Subcutaneous abdominal adipose tissue (tissue), 5 donors: ENCODE data around the gene GALNT10.
A peak's percentile ranks its signal among the peaks of the same experiment; 100 is the strongest.

Experiments
- H3K27ac ChIP-seq: one replicate; pipeline ENCODE4 v1.7.0; 2013; ENCODE audit warnings: low read depth, mild to moderate bottlenecking, inconsistent platforms, low read length, moderate library complexity
- H3K27me3 ChIP-seq, 5 donors: one replicate each; pipeline ENCODE4 v1.7.0; 2013; ENCODE audit warnings: low read length in 5 of 5, inconsistent platforms in 1 of 5; ENCODE audit not compliant: control insufficient read depth in 5 of 5, insufficient read depth in 4 of 5
- H3K36me3 ChIP-seq, 5 donors: one replicate each; pipeline ENCODE4 v1.7.0; 2013; ENCODE audit warnings: low read length in 5 of 5; ENCODE audit not compliant: control insufficient read depth in 5 of 5, insufficient read depth in 5 of 5
- H3K4me1 ChIP-seq, 5 donors: one replicate each; pipeline ENCODE4 v1.7.0; 2013; ENCODE audit warnings: low read length in 5 of 5, mild to moderate bottlenecking in 3 of 5, moderate library complexity in 1 of 5; ENCODE audit not compliant: control insufficient read depth in 5 of 5, insufficient read depth in 5 of 5
- H3K4me3 ChIP-seq, 5 donors: one replicate each; pipeline ENCODE4 v1.7.0; 2013; ENCODE audit warnings: low read length in 5 of 5, low read depth in 1 of 5
- H3K9ac ChIP-seq, 5 donors: one replicate each; pipeline ENCODE4 v1.7.0; 2013; ENCODE audit warnings: low read length in 5 of 5, mild to moderate bottlenecking in 4 of 5, moderate library complexity in 3 of 5
- H3K9me3 ChIP-seq, 5 donors: one replicate each; pipeline ENCODE4 v1.7.0; 2013; ENCODE audit warnings: low read length in 5 of 5; ENCODE audit not compliant: control insufficient read depth in 5 of 5
- donor health status: healthy.
- donor health status: healthy.
- donor health status: healthy.
- donor health status: healthy.
- donor health status: healthy.

GALNT10 gene

DNA sequence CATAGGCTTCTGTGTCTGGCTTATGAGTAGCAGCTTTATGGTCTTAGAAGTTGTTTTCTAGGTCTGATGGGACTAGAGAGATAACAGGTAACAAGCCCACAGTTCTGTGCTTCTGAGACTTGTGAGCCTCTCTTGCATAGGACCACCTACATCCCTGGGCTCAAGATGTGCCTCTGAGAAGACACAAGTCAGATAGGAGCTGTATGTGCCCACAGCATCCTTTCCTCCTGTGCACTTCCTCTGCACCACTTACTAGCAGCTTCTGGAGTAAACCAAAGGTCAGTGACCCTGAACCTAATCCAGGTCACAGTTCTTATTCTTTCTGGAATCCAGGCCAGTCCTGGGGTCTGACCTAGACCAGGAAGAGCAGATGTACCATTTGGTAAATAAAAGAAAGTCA, 40.0 kb downstream of the GALNT10 start:
- H3K27me3 ChIP-seq: no peaks in the 10 kb centered on the region
- no peak overlapping the region for H3K4me3 ChIP-seq
- no peak overlapping the region for H3K27ac ChIP-seq
- H3K9ac ChIP-seq: no peak overlapping the region
- H3K9me3 ChIP-seq: peaks cover 0 to 3% (median 0%) of the 10 kb centered on the region in 5 donors
- no peaks in the 10 kb centered on the region for H3K4me1 ChIP-seq
- H3K36me3 ChIP-seq: peaks cover 0 to 4% (median 0%) of the 10 kb centered on the region in 5 donors

DNA sequence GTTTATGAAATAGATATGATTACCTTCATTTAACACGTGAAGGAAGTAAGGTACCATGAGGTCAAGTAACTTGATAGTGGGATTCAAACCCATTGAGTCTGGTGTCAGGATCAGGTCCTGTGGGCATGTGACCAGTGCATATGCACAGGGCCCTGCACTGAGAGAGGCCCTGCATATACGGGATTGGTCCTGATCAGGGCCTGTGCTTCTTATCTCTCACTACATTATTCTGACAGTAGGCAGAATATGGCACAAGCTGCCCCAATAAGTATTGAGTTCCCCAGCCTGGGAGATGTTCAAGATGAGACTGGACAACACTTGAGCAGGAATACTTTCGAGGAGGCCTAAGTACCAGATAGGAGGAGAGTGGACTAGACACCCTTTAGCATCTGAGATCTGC, 44.0 kb downstream of the GALNT10 start:
- Histone ChIP-seq H3K36me3 (peaks cover 0 to 4% (median 0%) of the 10 kb centered on the region in 5 donors), H3K27ac (no peak overlapping the region), H3K9ac (no peak overlapping the region), H3K9me3 (no peaks in the 10 kb centered on the region), H3K4me1 (peaks cover 0 to 15% (median 6%) of the 10 kb centered on the region in 5 donors), H3K4me3 (no peak overlapping the region), H3K27me3 (no peaks in the 10 kb centered on the region)

DNA sequence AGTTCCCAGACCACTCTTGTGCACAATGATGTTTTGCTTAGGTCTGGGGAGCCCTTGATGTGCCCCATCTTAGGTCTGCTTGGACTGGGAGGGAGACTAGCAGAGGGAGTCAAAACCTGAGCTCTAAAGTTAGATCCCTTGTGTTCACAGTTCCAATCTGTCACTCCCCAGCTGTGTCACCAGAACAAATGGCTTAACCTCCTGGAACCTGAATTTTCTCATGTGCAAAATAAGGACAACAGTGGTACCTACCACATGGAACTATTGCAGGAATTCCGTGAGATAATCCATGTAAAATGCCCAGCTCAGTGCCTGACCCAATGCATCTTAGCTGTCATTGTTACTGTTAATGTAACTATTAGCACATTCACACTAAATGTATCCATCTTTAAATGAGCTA, 45.5 kb downstream of the GALNT10 start:
- Histone ChIP-seq H3K27ac (no peak overlapping the region), H3K36me3 (no peaks in the 10 kb centered on the region), H3K9ac (no peak overlapping the region), H3K4me1 (peaks cover 0 to 15% (median 6%) of the 10 kb centered on the region in 5 donors), H3K4me3 (no peak overlapping the region), H3K27me3 (no peaks in the 10 kb centered on the region), H3K9me3 (no peaks in the 10 kb centered on the region)

DNA sequence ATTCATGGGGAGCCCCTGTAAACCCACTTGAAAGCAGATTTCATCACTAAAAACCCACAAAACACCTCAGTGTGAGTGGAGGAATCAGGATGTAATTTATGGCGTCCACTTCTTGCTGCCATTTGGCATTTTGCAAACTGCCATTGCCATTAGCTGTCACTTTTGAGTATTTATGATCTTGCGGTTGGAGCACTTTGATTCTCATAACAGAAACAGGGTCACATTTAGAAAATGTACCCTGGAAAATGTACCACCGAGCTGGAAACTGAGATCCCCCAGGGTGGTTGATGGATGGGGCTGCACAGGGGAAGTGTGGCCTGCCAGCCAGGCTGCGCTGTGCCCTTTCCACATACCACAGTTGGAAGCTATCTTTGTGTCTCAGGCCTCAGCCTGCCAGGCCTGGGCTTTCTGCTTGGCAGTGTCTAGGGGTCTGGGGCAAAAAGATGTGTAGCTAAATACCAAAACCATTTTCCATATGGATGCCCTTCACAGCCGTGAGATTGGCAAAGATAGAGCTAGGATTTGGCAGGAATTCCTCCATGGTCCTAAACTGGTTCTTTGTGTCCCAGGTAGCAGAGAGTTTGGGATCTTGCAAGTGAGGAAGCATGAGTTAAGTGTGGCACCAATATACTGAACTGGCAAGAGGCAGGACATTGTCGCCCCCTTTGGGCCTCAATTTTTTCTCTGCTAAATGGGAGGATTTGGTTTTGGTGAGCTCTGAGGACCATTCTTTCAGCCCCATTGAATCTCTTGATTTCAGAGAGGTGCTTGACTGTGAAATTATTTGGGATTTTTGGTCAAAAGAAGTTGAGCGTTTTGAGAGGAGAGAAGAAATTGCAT, 46.2 kb downstream of the GALNT10 start:
- Histone ChIP-seq H3K27ac (no peak overlapping the region), H3K27me3 (no peaks in the 10 kb centered on the region), H3K4me3 (no peak overlapping the region), H3K9ac (no peak overlapping the region), H3K4me1 (peaks cover 0 to 15% (median 6%) of the 10 kb centered on the region in 5 donors), H3K9me3 (no peaks in the 10 kb centered on the region), H3K36me3 (no peaks in the 10 kb centered on the region)

DNA sequence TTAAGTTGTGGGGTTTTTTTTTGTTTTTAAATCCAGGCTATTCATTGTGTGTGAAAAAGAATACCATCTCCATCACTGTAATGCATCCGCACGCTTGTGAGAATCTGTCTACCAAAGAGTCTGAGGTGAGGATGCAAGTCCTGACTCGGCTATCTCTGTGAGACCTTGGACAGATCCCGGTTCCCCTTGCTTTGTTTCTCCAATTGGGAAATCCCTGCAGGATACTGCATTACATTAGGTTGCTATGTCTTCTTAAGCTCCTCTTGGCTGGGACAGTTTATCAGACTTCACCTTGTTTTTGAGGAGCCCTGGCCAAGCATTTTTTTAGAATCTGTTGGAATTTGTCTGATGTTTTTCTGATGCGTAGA, 46.8 kb downstream of the GALNT10 start:
- Histone ChIP-seq H3K4me1 (peaks cover 0 to 15% (median 6%) of the 10 kb centered on the region in 5 donors), H3K9ac (no peak overlapping the region), H3K4me3 (no peak overlapping the region), H3K27me3 (no peaks in the 10 kb centered on the region), H3K27ac (no peak overlapping the region), H3K36me3 (no peaks in the 10 kb centered on the region), H3K9me3 (no peaks in the 10 kb centered on the region)

DNA sequence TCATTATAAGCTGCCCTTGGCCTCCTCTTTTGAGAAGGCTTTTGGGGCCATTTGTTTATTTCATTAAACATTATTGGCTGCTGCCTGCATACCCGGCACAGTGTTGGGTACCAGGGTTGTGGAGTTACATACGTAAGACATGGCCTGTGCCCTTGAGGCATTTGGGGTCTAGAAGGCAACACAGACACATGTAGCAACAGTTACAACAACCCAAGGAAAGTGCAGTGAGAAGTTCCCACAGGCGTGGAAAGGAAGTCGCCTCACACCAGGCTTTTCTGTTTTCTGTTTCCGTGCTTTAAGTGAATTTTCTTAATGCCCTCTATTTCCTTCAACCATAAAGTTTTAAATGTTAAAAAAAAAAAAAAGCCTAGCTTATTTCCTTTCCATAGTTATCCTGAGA, 47.4 kb downstream of the GALNT10 start:
- H3K4me3 ChIP-seq: no peak overlapping the region
- peaks cover 0 to 15% (median 6%) of the 10 kb centered on the region in 5 donors for H3K4me1 ChIP-seq
- H3K36me3 ChIP-seq: no peaks in the 10 kb centered on the region
- H3K27me3 ChIP-seq: no peaks in the 10 kb centered on the region
- no peak overlapping the region for H3K27ac ChIP-seq
- H3K9ac ChIP-seq: no peak overlapping the region
- no peaks in the 10 kb centered on the region for H3K9me3 ChIP-seq

GRCh38 chr5:154238776-154239481, 48.4 kb downstream of the GALNT10 start:
- Histone ChIP-seq H3K9ac (peak overlapping the region in 1 of 5 donors; percentile 7), H3K9me3 (no peaks in the 10 kb centered on the region), H3K36me3 (no peaks in the 10 kb centered on the region), H3K27me3 (no peaks in the 10 kb centered on the region), H3K4me1 (peaks cover 0 to 15% (median 6%) of the 10 kb centered on the region in 5 donors), H3K27ac (no peak overlapping the region), H3K4me3 (peak overlapping the region in 2 of 5 donors; percentile 8 to 37)

GRCh38 chr5:154240595-154240994, 50.1 kb downstream of the GALNT10 start:
- no peaks in the 10 kb centered on the region for H3K36me3 ChIP-seq
- H3K27me3 ChIP-seq: no peaks in the 10 kb centered on the region
- H3K4me3 ChIP-seq: no peak overlapping the region
- no peak overlapping the region for H3K27ac ChIP-seq
- peaks cover 0 to 4% (median 0%) of the 10 kb centered on the region in 5 donors for H3K9me3 ChIP-seq
- H3K4me1 ChIP-seq: peaks cover 0 to 15% (median 6%) of the 10 kb centered on the region in 5 donors
- H3K9ac ChIP-seq: no peak overlapping the region

DNA sequence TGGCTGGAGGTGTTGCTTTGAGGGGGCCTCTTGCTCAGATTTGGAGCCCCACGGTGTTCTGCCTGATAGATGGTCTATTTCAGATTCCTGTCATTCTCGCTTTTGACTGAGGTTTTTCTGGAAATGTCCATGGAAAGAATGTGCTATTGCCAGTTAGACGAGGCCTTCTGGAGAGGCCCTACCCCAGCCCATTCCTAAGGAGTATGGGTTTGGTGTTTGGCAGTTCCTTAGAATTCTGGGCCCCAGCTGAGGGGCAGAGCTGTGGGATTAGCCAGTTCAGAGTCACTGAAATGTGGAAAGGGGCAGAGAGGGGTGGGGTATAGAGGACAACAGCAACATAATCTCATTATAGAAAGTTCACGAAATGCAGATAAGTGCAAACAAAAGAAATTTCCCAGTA, 50.5 kb downstream of the GALNT10 start:
- H3K27ac ChIP-seq: no peak overlapping the region
- H3K4me3 ChIP-seq: no peak overlapping the region
- H3K4me1 ChIP-seq: peaks cover 0 to 15% (median 6%) of the 10 kb centered on the region in 5 donors
- no peak overlapping the region for H3K9ac ChIP-seq
- H3K9me3 ChIP-seq: peaks cover 0 to 4% (median 0%) of the 10 kb centered on the region in 5 donors
- H3K27me3 ChIP-seq: no peaks in the 10 kb centered on the region
- H3K36me3 ChIP-seq: no peaks in the 10 kb centered on the region

DNA sequence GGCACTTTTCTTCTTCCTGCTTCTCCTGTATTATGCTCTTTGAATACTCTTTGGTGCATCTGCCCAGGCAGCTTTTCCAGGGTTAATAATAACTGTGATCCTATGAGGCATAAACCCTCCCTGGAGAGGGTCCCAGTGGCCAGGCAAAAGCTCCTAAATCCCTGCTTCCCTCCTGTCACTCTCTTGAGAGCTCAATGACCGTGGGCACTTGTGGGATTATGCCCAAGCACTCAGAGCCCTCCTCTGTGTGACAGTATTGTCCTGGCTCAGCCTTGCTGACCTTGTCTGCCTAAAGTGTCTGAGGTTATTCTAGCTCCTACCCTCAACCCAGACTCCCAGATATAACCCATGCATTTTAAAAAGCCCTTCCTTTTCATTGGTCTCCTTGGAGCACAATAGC, 51.9 kb downstream of the GALNT10 start:
- Histone ChIP-seq H3K27me3 (no peaks in the 10 kb centered on the region), H3K9me3 (peaks cover 0 to 4% (median 0%) of the 10 kb centered on the region in 5 donors), H3K4me1 (peaks cover 0 to 15% (median 6%) of the 10 kb centered on the region in 5 donors), H3K27ac (no peak overlapping the region), H3K9ac (no peak overlapping the region), H3K4me3 (no peak overlapping the region), H3K36me3 (no peaks in the 10 kb centered on the region)
